H1 (cell line): ENCODE data around the gene STARD13. TPM values are rescaled to one million over a fixed set of nuclear protein-coding genes. Genes with fewer than 3 reads are reported as not detected.

Source experiments
- CTCF ChIA-PET: fragments of 300-600 bp; sonication (Branson Sonifier 250); formaldehyde crosslinking; loops from one replicate; lab custom pipeline; 2021; ENCODE audit not compliant: partially characterized antibody; lab: Charles Lee
- POLR2A ChIA-PET: fragments of 300-600 bp; sonication (Branson Sonifier 250); formaldehyde crosslinking; loops from one replicate; lab custom pipeline; 2021; ENCODE audit warnings: inconsistent platforms; ENCODE audit not compliant: partially characterized antibody; lab: Charles Lee
- DNase-seq, 2 experiments: peaks; one replicate each; pipeline versions ENCODE4 v3.0.0 to v3.0.0-alpha.2; 2010 to 2022; ENCODE audit warnings: low spot score in 2 of 2, low read depth in 1 of 2, mixed read lengths in 1 of 2
- FAIRE-seq: peaks from 2 replicates; lab custom pipeline; 2011; peaks lifted over from hg19 to GRCh38; lab: Jason Lieb, UNC
- H2AFZ ChIP-seq: 2 replicates; pipeline ENCODE4 v1.8.1; 2012; ENCODE audit warnings: low read length, inconsistent platforms
- H2AK5ac ChIP-seq: 2 replicates; pipeline ENCODE4 v1.6.1; 2013; ENCODE audit warnings: low read depth, low read length
- H2BK120ac ChIP-seq: replicated peaks from 2 replicates; pipeline ENCODE3; 2013; ENCODE audit warnings: low read depth, low read length, inconsistent platforms
- H2BK12ac ChIP-seq: 2 replicates; pipeline ENCODE4 v1.6.1; 2013; ENCODE audit warnings: low read depth, low read length
- H2BK15ac ChIP-seq: 2 replicates; pipeline ENCODE4 v1.6.1; 2013; ENCODE audit warnings: low read length
- H2BK20ac ChIP-seq: 2 replicates; pipeline ENCODE4 v1.6.1; 2013; ENCODE audit warnings: low read length
- H2BK5ac ChIP-seq: 2 replicates; pipeline ENCODE4 v1.6.1; 2013; ENCODE audit warnings: low read depth, low read length
- H3K14ac ChIP-seq: 2 replicates; pipeline ENCODE4 v1.6.1; 2013; ENCODE audit warnings: inconsistent platforms; ENCODE audit not compliant: insufficient read length
- H3K18ac ChIP-seq: 2 replicates; pipeline ENCODE4 v1.6.1; 2013; ENCODE audit warnings: low read length; ENCODE audit errors: extremely low read depth
- H3K23ac ChIP-seq: 2 replicates; pipeline ENCODE4 v1.6.1; 2013; ENCODE audit warnings: inconsistent platforms; ENCODE audit not compliant: insufficient read length
- H3K23me2 ChIP-seq: 2 replicates; pipeline ENCODE4 v1.6.1; 2013; ENCODE audit warnings: low read depth, low read length
- H3K27ac ChIP-seq: 2 replicates; pipeline ENCODE4 v1.6.1; 2011; ENCODE audit warnings: low read depth, low read length, inconsistent platforms
- H3K27me3 ChIP-seq, 4 experiments: replicated peaks in 1 of 4; 1 replicate in 1 of 4; 2 replicates in 3 of 4; pipeline versions ENCODE4 v1.6.1 to v1.8.1; 2011 to 2013; ENCODE audit warnings: low read length in 3 of 4, mild to moderate bottlenecking in 3 of 4, inconsistent platforms in 2 of 4, mixed read lengths in 2 of 4, moderate library complexity in 1 of 4; ENCODE audit not compliant: control insufficient read depth in 3 of 4, insufficient read depth in 3 of 4; ENCODE audit errors: extremely low read depth in 1 of 4
- H3K36me3 ChIP-seq, 4 experiments: 2 replicates each; pipeline versions ENCODE4 v1.6.1 to v1.8.1; 2011 to 2013; ENCODE audit warnings: mild to moderate bottlenecking in 4 of 4, low read length in 3 of 4, moderate library complexity in 2 of 4, control low read depth in 1 of 4, inconsistent platforms in 1 of 4; ENCODE audit not compliant: insufficient read depth in 4 of 4, control insufficient read depth in 2 of 4
- H3K4ac ChIP-seq: replicated peaks from 2 replicates; pipeline ENCODE3; 2013; ENCODE audit warnings: low read length, low read depth, mixed read lengths, inconsistent platforms; ENCODE audit not compliant: insufficient read length
- H3K4me1 ChIP-seq, 4 experiments: replicated peaks in 1 of 4; 1 replicate in 1 of 4; 2 replicates in 3 of 4; pipeline versions ENCODE4 v1.6.1 to v1.8.1; 2011 to 2013; ENCODE audit warnings: low read length in 3 of 4, inconsistent platforms in 2 of 4, mixed read lengths in 1 of 4; ENCODE audit not compliant: insufficient read depth in 4 of 4, control insufficient read depth in 3 of 4
- H3K4me2 ChIP-seq, 2 experiments: 2 replicates each; pipeline versions ENCODE4 v1.6.1 to v1.8.1; 2011 to 2013; ENCODE audit warnings: low read depth in 2 of 2, low read length in 2 of 2, control low read depth in 1 of 2, inconsistent platforms in 1 of 2, mild to moderate bottlenecking in 1 of 2; ENCODE audit not compliant: insufficient read depth in 1 of 2
- H3K4me3 ChIP-seq, 4 experiments: fragments of 200-600, 300-600 bp in 1 of 4; sonication (generic), shearing (Covaris generic), sonication (Bioruptor Twin) in 1 of 4; 2 replicates each; pipeline versions ENCODE4 v1.5.1 to v1.8.1; 2011 to 2016; ENCODE audit warnings: low read length in 4 of 4, low read depth in 3 of 4, control low read depth in 2 of 4, inconsistent platforms in 2 of 4, mild to moderate bottlenecking in 2 of 4, mixed read lengths in 1 of 4, moderate library complexity in 1 of 4; ENCODE audit not compliant: insufficient read depth in 2 of 4; ENCODE audit errors: extremely low read depth in 1 of 4
- H3K56ac ChIP-seq: replicated peaks from 2 replicates; pipeline ENCODE3; 2013; ENCODE audit warnings: low read depth, mild to moderate bottlenecking, mixed read lengths, low read length, inconsistent platforms; ENCODE audit not compliant: insufficient read length
- H3K79me1 ChIP-seq: 2 replicates; pipeline ENCODE4 v1.6.1; 2013; ENCODE audit warnings: low read depth, low read length, control low read depth
- H3K79me2 ChIP-seq, 2 experiments: 2 replicates each; pipeline versions ENCODE4 v1.6.1 to v1.8.1; 2012 to 2013; ENCODE audit warnings: low read length in 2 of 2, mild to moderate bottlenecking in 2 of 2, inconsistent platforms in 1 of 2; ENCODE audit not compliant: insufficient read depth in 2 of 2, control insufficient read depth in 1 of 2
- H3K9ac ChIP-seq, 4 experiments: replicated peaks in 1 of 4; 1 replicate in 1 of 4; 2 replicates in 3 of 4; pipeline versions ENCODE4 v1.6.1 to v1.8.1; 2011 to 2013; ENCODE audit warnings: low read depth in 3 of 4, low read length in 3 of 4, control low read depth in 2 of 4, mild to moderate bottlenecking in 2 of 4, moderate library complexity in 2 of 4, inconsistent platforms in 1 of 4; ENCODE audit errors: extremely low read depth in 1 of 4
- H3K9me3 ChIP-seq, 2 experiments: 2 replicates each; pipeline versions ENCODE4 v1.6.1 to v1.8.1; 2012 to 2013; ENCODE audit warnings: mild to moderate bottlenecking in 2 of 2, moderate library complexity in 2 of 2, control low read depth in 1 of 2, inconsistent platforms in 1 of 2, low read depth in 1 of 2, low read length in 1 of 2, mixed read lengths in 1 of 2; ENCODE audit not compliant: insufficient read depth in 2 of 2
- H4K20me1 ChIP-seq, 2 experiments: replicated peaks in 1 of 2; 2 replicates each; pipeline versions ENCODE3 to v1.8.1; 2011 to 2013; ENCODE audit warnings: inconsistent platforms in 2 of 2, low read length in 2 of 2, mild to moderate bottlenecking in 1 of 2; ENCODE audit not compliant: insufficient read depth in 2 of 2, control insufficient read depth in 1 of 2
- H4K5ac ChIP-seq: 2 replicates; pipeline ENCODE4 v1.6.1; 2013; ENCODE audit warnings: low read length, low read depth, mixed read lengths, inconsistent platforms; ENCODE audit not compliant: insufficient read length
- H4K8ac ChIP-seq: 2 replicates; pipeline ENCODE4 v1.8.0; 2013; ENCODE audit warnings: mild to moderate bottlenecking, moderate library complexity, low read length, inconsistent platforms; ENCODE audit not compliant: insufficient read depth; ENCODE audit errors: extremely low read depth
- H4K91ac ChIP-seq: replicated peaks from 2 replicates; pipeline ENCODE3; 2013; ENCODE audit warnings: low read length, mixed read lengths, inconsistent platforms; ENCODE audit not compliant: insufficient read length
- BCL11A ChIP-seq, 2 experiments: IDR thresholded peaks; one replicate each; pipeline ENCODE4 v1.6.1; 2011; ENCODE audit warnings: low read depth in 2 of 2, low read length in 2 of 2, mild to moderate bottlenecking in 2 of 2
- FOSL1 ChIP-seq: IDR thresholded peaks from 2 replicates; pipeline ENCODE4 v1.6.1; 2011; ENCODE audit warnings: mild to moderate bottlenecking, low read depth, low read length, moderate library complexity; ENCODE audit not compliant: insufficient read depth
- HDAC2 ChIP-seq, 2 experiments: fragments of 300-600 bp in 1 of 2; sonication (generic) in 1 of 2; IDR thresholded peaks; 2 replicates each; pipeline ENCODE4 v1.6.1; 2011 to 2012; ENCODE audit warnings: low read depth in 2 of 2, low read length in 2 of 2, mild to moderate bottlenecking in 2 of 2, moderate library complexity in 2 of 2, borderline replicate concordance in 1 of 2, inconsistent platforms in 1 of 2
- KDM5A ChIP-seq: fragments of 200-600 bp; IDR thresholded peaks from 2 replicates; pipeline ENCODE4 v1.7.1; 2012; ENCODE audit warnings: mild to moderate bottlenecking, low read length, inconsistent platforms, mixed read lengths
- NRF1 ChIP-seq: IDR thresholded peaks from 2 replicates; pipeline ENCODE4 v1.6.1; 2011; ENCODE audit warnings: mild to moderate bottlenecking, low read depth, low read length, improper control_type of control experiment
- WGBS, 2 experiments: shearing (Covaris generic) in 1 of 2; methylation state at CpG; one replicate each; pipeline versions ENCODE4 v1.1.6 to v1.1.7; 2013 to 2015; ENCODE audit warnings: low lambda C conversion rate in 2 of 2, mixed read lengths in 2 of 2, inconsistent platforms in 1 of 2, low coverage in 1 of 2, missing lambda C conversion rate in 1 of 2; ENCODE audit not compliant: insufficient replicate concordance in 2 of 2, insufficient coverage in 1 of 2, insufficient read length in 1 of 2; ENCODE audit errors: extremely low coverage in 1 of 2, missing lambda C conversion rate in 1 of 2; 5-methylcytosine and 5-hydroxymethylcytosine counted together
- polyA plus RNA-seq, 7 experiments: library from polyadenylated mRNA; depleted of rRNA in 3 of 7; stranded (reverse) in 5 of 7; unstranded in 2 of 7; fragments of >200 nt in 5 of 7; fragments of 200-250 nt in 2 of 7; gene quantifications; 1 replicate in 5 of 7; 2 replicates in 1 of 7; 4 replicates in 1 of 7; pipeline versions ENCODE4 v1.2.1 to v1.2.3, GENCODE V29; 2011 to 2013; ENCODE audit warnings: missing spikeins in 2 of 7, mixed read lengths in 2 of 7
- total RNA-seq: library from RNA; stranded (reverse); fragmentation: NEBNext Ultra II Directional; extraction: Animal tissue kit (Norgen Biotek cat#: 25700); gene quantifications from 2 replicates; pipeline ENCODE4 v1.2.1, GENCODE V29; 2021

The STARD13 gene
- total and polyA plus RNA-seq, 2 of the 8 experiments (the other 6 are each of a cell fraction or from before 2014, with no cell fraction given): 0.82 to 2.9 TPM

- WGBS, 2 experiments: 76% methylated on average over 7 of the region's 7 CpGs; no CpG with 5 or more reads in 1 of the 2 experiments
- DNase-seq: no peak
- no peaks in the 10 kb centered on the region for H3K9me3 ChIP-seq
- H3K14ac ChIP-seq: no peak overlapping the region
- H3K23ac ChIP-seq: no peak overlapping the region
- no peaks in the 10 kb centered on the region for H4K20me1 ChIP-seq
- POLR2A ChIA-PET: interaction anchor here (0.6 kb wide), 1 partner anchor 32 kb away, joined by 3 read pairs; no protein-coding TSS in a partner anchor
- H3K23me2 ChIP-seq: no peaks in the 10 kb centered on the region; the same call in 1 of the 2 replicates
- no peak overlapping the region for H2AFZ ChIP-seq
- H2BK15ac ChIP-seq: no peak overlapping the region
- CTCF ChIA-PET: interaction anchor here (0.6 to 2.4 kb wide), 3 partner anchors 9 to 46 kb away, joined by 3 to 6 read pairs (median 3); no protein-coding TSS in a partner anchor
- H3K79me2 ChIP-seq: no peaks in the 10 kb centered on the region
- H3K4ac ChIP-seq: no peak overlapping the region
- peak overlapping the region; percentile 85; the same call in 1 of the 2 replicates for H3K18ac ChIP-seq
- no peak overlapping the region; a peak in 1 of 4 replicates for H3K4me2 ChIP-seq
- H2BK5ac ChIP-seq: peak overlapping the region; percentile 97
- peaks cover 2 to 17% (median 10%) of the 10 kb centered on the region in 4 experiments; a peak in 6 of 7 replicates for H3K4me1 ChIP-seq
- H2AK5ac ChIP-seq: peak overlapping the region; percentile 47
- H4K91ac ChIP-seq: peak overlapping the region; percentile 67
- H4K5ac ChIP-seq: no peak overlapping the region
- H3K79me1 ChIP-seq: no peaks in the 10 kb centered on the region; the same call in 1 of the 2 replicates
- peak overlapping the region; percentile 45; the same call in 1 of the 2 replicates for H2BK12ac ChIP-seq
- TF ChIP-seq FOSL1: no peak
- no peak for TF ChIP-seq NRF1
- TF ChIP-seq BCL11A (IDR thresholded peaks at IDR 0.05; ENCODE audit: low read depth in 2 of 2, low read length in 2 of 2): no peak
- no peak for TF ChIP-seq HDAC2 (IDR thresholded peaks at IDR 0.05; ENCODE audit: borderline replicate concordance in 1 of 2, low read depth in 2 of 2, low read length in 2 of 2)
- no peak for TF ChIP-seq KDM5A
- peak overlapping the region; percentile 1 for H2BK120ac ChIP-seq
- no peak for FAIRE-seq
- H3K36me3 ChIP-seq: no peaks in the 10 kb centered on the region
- H3K9ac ChIP-seq: no peak overlapping the region
- H3K27me3 ChIP-seq: no peaks in the 10 kb centered on the region
- H3K27ac ChIP-seq: no peak overlapping the region
- peak overlapping the region; percentile 3; the same call in 1 of the 2 replicates for H2BK20ac ChIP-seq
- H4K8ac ChIP-seq: no peak overlapping the region
- no peak overlapping the region for H3K4me3 ChIP-seq
- H3K56ac ChIP-seq: no peak overlapping the region
Observed at GRCh38 chr13:33257841-33258807, 27.4 kb downstream of the STARD13 start.
